GM12878 (cell line): Measurements from ENCODE around the gene STRN4. TPM values are rescaled to one million over a fixed set of nuclear protein-coding genes. Genes with fewer than 3 reads are reported as not detected.

ENCODE experiments used
- CHD2 ChIP-seq: IDR thresholded peaks from 2 replicates; pipeline ENCODE4 v1.6.1; 2011; ENCODE audit warnings: low read depth, low read length, improper control_type of control experiment, borderline replicate concordance
- EZH2 ChIP-seq: IDR thresholded peaks from 2 replicates; pipeline ENCODE4 v1.6.1; 2012; ENCODE audit warnings: low read depth, mild to moderate bottlenecking, control low read depth, inconsistent platforms, low read length, borderline replicate concordance; ENCODE audit not compliant: control insufficient read depth
- MXI1 ChIP-seq: fragments of 150-350 bp; IDR thresholded peaks from 2 replicates; pipeline ENCODE4 v1.6.1; 2011; ENCODE audit warnings: low read depth, mild to moderate bottlenecking, inconsistent platforms, low read length, improper control_type of control experiment
- RCOR1 ChIP-seq: conservative IDR thresholded peaks from 2 replicates; pipeline ENCODE4 v1.6.1; 2012; ENCODE audit warnings: low read depth, low read length, improper control_type of control experiment
- RFX5 ChIP-seq: IDR thresholded peaks from 2 replicates; pipeline ENCODE4 v1.6.1; 2011; ENCODE audit warnings: low read depth, low read length, improper control_type of control experiment
- SP1 ChIP-seq: IDR thresholded peaks from one replicate; pipeline ENCODE4 v1.6.1; 2011; ENCODE audit warnings: low read depth, low read length
- TCF7 ChIP-seq: IDR thresholded peaks from 2 replicates; pipeline ENCODE4 v1.6.1; 2014; ENCODE audit warnings: antibody characterized with exemption, borderline replicate concordance
- polyA plus RNA-seq, 11 experiments: library from polyadenylated mRNA; depleted of rRNA in 4 of 11; unstranded in 6 of 11; stranded (reverse) in 5 of 11; fragments of >200 nt; fragmentation: Nextera tagmentation in 4 of 11; fragmentation: Illumina TruSeq in 1 of 11; extraction: Ambion mirVana in 4 of 11; extraction: Trizol in 1 of 11; gene quantifications; 1 replicate in 1 of 11; 2 replicates in 10 of 11; pipeline versions ENCODE4 v1.2.1 to v1.2.3, GENCODE V29; 2011 to 2016; ENCODE audit warnings: inconsistent platforms in 2 of 11, missing spikeins in 2 of 11, low read depth in 1 of 11
- total RNA-seq, 4 experiments: library from RNA; depleted of rRNA in 3 of 4; stranded (reverse); fragments of >200 nt in 3 of 4; fragmentation: Illumina TruSeq in 1 of 4; extraction: Trizol in 1 of 4; gene quantifications; 2 replicates each; pipeline versions ENCODE4 v1.2.1 to v1.2.3, GENCODE V29; 2013 to 2021
- TF ChIP-seq, protein P1 (sequence below): IDR thresholded peaks from 2 replicates; pipeline ENCODE4 v1.6.1; 2011; ENCODE audit warnings: borderline replicate concordance, low read depth, mild to moderate bottlenecking, moderate library complexity, mixed read lengths, low read length; ENCODE audit not compliant: insufficient read depth; ENCODE audit errors: extremely low read length
- TF ChIP-seq, protein P2 (sequence below): fragments of 450-650 bp; IDR thresholded peaks from 2 replicates; pipeline ENCODE4 v1.6.1; 2017; ENCODE audit warnings: mild to moderate bottlenecking, moderate library complexity

The STRN4 gene
- total and polyA plus RNA-seq, 10 of the 15 experiments (the other 5 are each of a cell fraction or from before 2014, with no cell fraction given) = 0.42 to 62.8 (median 22.5) TPM

DNA sequence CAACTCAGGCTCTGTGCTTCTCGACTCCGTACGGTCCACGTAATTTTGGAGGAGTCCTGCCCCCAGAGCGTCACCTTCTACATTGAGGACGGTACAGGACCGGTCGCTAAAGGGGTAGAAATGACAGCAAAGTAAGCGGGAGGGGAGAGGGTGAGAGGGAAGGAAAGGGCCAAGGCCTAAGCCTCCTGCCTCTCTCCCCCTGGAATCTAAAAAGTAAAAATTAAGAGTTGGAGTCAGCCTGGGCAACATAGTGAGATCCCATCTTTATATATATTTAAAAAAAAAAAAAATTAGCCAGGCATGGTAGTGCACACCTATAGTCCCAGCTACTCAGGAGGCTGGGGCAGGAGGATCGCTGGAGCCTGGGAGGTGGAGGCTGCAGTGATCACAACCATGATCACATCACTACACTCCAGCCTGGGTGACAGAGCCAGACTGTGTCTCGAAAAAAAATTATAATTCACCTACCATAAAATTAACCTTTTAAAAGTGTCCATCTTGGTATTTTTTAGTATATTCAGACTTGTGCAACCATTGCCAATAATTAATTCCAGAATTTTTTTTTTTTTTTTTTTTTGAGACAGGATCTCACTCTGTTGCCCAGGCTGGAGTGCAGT is 29.5 kb upstream of the STRN4 start (continued):
- no peak for TF ChIP-seq RFX5
- TF ChIP-seq, protein P1, sequence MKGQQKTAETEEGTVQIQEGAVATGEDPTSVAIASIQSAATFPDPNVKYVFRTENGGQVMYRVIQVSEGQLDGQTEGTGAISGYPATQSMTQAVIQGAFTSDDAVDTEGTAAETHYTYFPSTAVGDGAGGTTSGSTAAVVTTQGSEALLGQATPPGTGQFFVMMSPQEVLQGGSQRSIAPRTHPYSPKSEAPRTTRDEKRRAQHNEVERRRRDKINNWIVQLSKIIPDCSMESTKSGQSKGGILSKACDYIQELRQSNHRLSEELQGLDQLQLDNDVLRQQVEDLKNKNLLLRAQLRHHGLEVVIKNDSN = no peak
- TF ChIP-seq EZH2 = no peak
- no peak for TF ChIP-seq RCOR1
- TF ChIP-seq, protein P2, sequence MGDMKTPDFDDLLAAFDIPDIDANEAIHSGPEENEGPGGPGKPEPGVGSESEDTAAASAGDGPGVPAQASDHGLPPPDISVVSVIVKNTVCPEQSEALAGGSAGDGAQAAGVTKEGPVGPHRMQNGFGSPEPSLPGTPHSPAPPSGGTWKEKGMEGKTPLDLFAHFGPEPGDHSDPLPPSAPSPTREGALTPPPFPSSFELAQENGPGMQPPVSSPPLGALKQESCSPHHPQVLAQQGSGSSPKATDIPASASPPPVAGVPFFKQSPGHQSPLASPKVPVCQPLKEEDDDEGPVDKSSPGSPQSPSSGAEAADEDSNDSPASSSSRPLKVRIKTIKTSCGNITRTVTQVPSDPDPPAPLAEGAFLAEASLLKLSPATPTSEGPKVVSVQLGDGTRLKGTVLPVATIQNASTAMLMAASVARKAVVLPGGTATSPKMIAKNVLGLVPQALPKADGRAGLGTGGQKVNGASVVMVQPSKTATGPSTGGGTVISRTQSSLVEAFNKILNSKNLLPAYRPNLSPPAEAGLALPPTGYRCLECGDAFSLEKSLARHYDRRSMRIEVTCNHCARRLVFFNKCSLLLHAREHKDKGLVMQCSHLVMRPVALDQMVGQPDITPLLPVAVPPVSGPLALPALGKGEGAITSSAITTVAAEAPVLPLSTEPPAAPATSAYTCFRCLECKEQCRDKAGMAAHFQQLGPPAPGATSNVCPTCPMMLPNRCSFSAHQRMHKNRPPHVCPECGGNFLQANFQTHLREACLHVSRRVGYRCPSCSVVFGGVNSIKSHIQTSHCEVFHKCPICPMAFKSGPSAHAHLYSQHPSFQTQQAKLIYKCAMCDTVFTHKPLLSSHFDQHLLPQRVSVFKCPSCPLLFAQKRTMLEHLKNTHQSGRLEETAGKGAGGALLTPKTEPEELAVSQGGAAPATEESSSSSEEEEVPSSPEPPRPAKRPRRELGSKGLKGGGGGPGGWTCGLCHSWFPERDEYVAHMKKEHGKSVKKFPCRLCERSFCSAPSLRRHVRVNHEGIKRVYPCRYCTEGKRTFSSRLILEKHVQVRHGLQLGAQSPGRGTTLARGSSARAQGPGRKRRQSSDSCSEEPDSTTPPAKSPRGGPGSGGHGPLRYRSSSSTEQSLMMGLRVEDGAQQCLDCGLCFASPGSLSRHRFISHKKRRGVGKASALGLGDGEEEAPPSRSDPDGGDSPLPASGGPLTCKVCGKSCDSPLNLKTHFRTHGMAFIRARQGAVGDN = no peak
- no peak for TF ChIP-seq MXI1
- no peak for TF ChIP-seq SP1
- TF ChIP-seq TCF7 = no peak
- no peak for TF ChIP-seq CHD2
